Activated T-cell treated with anti-CD3 and anti-CD28 coated beads, Interleukin-2, amount 50 U/mL, for 72 hours (primary cell): ENCODE results near the gene CNTNAP2. TPM values are rescaled to one million over a fixed set of nuclear protein-coding genes. Genes with fewer than 3 reads are reported as not detected.

Experiments
- ATAC-seq, 2 donors: fragments of 150-1000 bp; cut with Tn5 transposase; replicated peaks in 1 of 2; 2 replicates each; pipeline ENCODE4 v1.10.0; 2021; ENCODE audit warnings: moderate library complexity in 2 of 2, mild to moderate bottlenecking in 1 of 2
- DNase-seq, 2 donors: peaks; one replicate each; pipeline ENCODE4 v3.0.0; 2021 to 2022; ENCODE audit warnings: mixed read lengths in 1 of 2
- H3K27ac Mint-ChIP-seq: one replicate; pipeline ENCODE4 v1.8.0; 2022; ENCODE audit warnings: mild to moderate bottlenecking, moderate library complexity, mixed read lengths
- H3K27me3 Mint-ChIP-seq: one replicate; pipeline ENCODE4 v1.8.0; 2022; ENCODE audit warnings: low read depth, mixed read lengths
- H3K36me3 Mint-ChIP-seq, 2 donors: one replicate each; pipeline ENCODE4 v1.8.0; 2022; ENCODE audit warnings: mixed read lengths in 2 of 2, mild to moderate bottlenecking in 1 of 2; ENCODE audit not compliant: insufficient read depth in 2 of 2
- H3K4me1 Mint-ChIP-seq: one replicate; pipeline ENCODE4 v1.8.0; 2022; ENCODE audit warnings: low read depth, mixed read lengths
- H3K4me3 Mint-ChIP-seq, 2 donors: one replicate each; pipeline ENCODE4 v1.8.0; 2022; ENCODE audit warnings: mild to moderate bottlenecking in 2 of 2, mixed read lengths in 2 of 2, moderate library complexity in 2 of 2
- H3K9me3 Mint-ChIP-seq, 2 donors: one replicate each; pipeline ENCODE4 v1.8.0; 2022; ENCODE audit warnings: mixed read lengths in 2 of 2
- total RNA-seq, 2 donors: library from RNA; stranded (reverse); gene quantifications; one replicate each; pipeline ENCODE4 v1.2.3, GENCODE V29; 2022

Gene CNTNAP2
- total RNA-seq, 2 donors from 2014 or later = not detected

DNA sequence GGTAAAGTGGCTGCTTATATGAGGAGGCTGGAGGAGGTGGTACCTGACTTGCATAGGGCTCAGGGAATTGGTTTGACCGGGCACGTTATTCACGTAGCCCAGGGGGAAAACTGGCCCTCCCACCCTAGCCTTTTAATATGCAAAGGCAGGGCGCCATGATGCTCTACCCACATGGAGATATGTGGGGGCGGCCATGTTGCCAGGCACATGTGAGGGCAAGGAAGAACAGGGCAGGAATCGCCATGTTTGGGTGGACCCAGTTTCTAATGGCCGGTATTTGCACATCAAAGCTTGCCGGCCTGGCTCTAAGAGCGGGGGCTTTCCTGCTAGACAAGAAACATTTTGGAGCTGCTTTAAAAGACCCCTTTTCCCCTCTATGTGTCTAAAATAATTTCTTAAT lies 1524.2 kb downstream of the CNTNAP2 start:
- DNase-seq (no peak), ATAC-seq (no peak)
- Mint-ChIP-seq H3K36me3 (no peaks in the 10 kb centered on the region), H3K4me3 (no peak overlapping the region), H3K27me3 (no peaks in the 10 kb centered on the region), H3K4me1 (no peaks in the 10 kb centered on the region), H3K9me3 (peaks cover 7 to 9% of the 10 kb centered on the region in 2 donors), H3K27ac (no peak overlapping the region)

DNA sequence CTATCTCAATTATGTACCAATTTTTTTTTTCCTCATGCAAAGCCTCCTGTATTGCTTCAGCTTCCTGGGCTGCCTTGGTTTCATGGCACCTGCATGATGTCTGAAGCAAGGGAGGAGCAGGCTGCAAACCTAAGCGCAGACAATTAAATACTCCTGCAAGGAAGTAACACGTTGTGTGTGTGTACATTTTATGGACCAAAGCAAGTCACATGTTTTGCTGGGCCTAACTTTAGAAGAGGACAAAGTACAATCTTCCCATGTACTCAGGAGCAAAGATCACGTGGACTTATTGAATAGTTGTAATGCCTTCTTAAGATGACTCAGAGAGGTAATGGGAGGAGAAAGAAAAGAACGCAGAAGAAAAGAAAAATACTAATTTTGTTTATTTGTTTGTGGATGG lies 1530.0 kb downstream of the CNTNAP2 start:
- H3K4me1 Mint-ChIP-seq = no peaks in the 10 kb centered on the region
- no peaks in the 10 kb centered on the region for H3K36me3 Mint-ChIP-seq
- DNase-seq = no peak
- no peak overlapping the region for H3K4me3 Mint-ChIP-seq
- no peaks in the 10 kb centered on the region for H3K27me3 Mint-ChIP-seq
- peaks cover 13 to 14% of the 10 kb centered on the region in 2 donors for H3K9me3 Mint-ChIP-seq
- no peak for ATAC-seq
- H3K27ac Mint-ChIP-seq = no peak overlapping the region

DNA sequence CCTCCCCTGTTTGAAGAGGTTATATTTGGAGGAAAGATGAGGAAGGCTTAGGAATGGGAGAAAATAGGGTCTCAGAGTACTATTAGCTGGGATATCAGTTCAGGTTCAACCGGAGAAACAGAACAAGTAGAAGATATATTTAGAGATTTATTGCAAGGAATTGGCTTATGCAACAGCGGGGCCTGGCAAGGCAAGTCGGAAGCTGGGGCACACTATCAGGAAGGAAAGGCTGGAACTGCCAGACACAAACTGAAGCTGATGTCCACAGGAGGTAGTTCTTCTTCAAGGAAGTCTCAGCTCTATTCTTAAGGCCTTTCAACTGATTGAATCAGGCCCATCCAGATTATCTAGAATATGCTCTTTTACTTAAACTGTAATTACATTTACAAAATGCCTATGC lies 1534.4 kb downstream of the CNTNAP2 start:
- no peak for ATAC-seq
- no peak for DNase-seq
- Mint-ChIP-seq H3K27ac (no peak overlapping the region), H3K9me3 (peaks cover 8 to 11% of the 10 kb centered on the region in 2 donors), H3K36me3 (no peaks in the 10 kb centered on the region), H3K4me1 (no peaks in the 10 kb centered on the region), H3K4me3 (no peak overlapping the region), H3K27me3 (no peaks in the 10 kb centered on the region)

DNA sequence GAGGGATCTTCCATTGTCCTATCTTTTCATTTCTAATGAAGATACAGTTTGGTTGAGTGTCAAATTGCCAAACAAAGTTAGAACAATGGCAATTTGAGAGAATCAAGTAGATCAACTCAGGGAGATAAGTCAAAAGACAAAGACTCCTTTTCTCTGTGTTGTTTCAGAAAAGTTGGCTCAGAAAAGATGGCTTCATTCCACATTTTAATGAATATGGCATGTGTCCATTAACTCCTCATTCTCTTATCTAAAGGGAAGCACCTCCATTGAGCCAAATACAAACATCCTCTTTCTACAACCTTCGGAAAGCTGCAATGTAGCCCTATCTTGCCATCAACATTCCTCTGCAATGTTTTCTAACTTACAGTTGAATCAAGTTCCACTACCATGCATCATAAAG lies 1535.0 kb downstream of the CNTNAP2 start:
- H3K27ac Mint-ChIP-seq = no peak overlapping the region
- H3K4me3 Mint-ChIP-seq = no peak overlapping the region

DNA sequence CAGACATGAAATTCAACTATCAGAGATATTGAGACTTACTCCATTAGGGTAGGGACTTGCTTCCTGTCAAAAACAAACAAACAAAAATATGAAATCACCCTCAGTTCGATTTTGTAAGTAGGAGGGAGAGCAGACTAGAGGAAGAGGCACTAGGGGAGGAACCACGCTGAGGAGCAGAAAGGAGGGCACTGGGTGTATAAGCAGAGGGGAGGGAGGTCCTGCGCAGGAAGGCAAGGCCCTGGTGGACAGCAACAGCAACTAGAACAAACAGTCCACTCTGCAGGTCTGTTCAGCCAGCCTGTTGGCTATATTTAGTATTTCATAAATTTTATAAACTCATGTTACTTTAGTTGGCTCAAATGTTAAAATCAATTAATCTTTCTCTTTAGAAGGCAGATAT lies 1536.9 kb downstream of the CNTNAP2 start:
- Mint-ChIP-seq H3K27me3 (no peaks in the 10 kb centered on the region), H3K4me1 (no peaks in the 10 kb centered on the region), H3K27ac (no peak overlapping the region), H3K36me3 (no peaks in the 10 kb centered on the region), H3K4me3 (no peak overlapping the region), H3K9me3 (peaks cover 3 to 4% of the 10 kb centered on the region in 2 donors)
- ATAC-seq = no peak
- no peak for DNase-seq

More for the DNA sequence above, 1535.0 kb downstream of the CNTNAP2 start:
- no peak for ATAC-seq
- no peaks in the 10 kb centered on the region for H3K36me3 Mint-ChIP-seq
- H3K27me3 Mint-ChIP-seq = no peaks in the 10 kb centered on the region
- H3K9me3 Mint-ChIP-seq = peaks cover 9 to 10% of the 10 kb centered on the region in 2 donors
- no peaks in the 10 kb centered on the region for H3K4me1 Mint-ChIP-seq
- no peak for DNase-seq

DNA sequence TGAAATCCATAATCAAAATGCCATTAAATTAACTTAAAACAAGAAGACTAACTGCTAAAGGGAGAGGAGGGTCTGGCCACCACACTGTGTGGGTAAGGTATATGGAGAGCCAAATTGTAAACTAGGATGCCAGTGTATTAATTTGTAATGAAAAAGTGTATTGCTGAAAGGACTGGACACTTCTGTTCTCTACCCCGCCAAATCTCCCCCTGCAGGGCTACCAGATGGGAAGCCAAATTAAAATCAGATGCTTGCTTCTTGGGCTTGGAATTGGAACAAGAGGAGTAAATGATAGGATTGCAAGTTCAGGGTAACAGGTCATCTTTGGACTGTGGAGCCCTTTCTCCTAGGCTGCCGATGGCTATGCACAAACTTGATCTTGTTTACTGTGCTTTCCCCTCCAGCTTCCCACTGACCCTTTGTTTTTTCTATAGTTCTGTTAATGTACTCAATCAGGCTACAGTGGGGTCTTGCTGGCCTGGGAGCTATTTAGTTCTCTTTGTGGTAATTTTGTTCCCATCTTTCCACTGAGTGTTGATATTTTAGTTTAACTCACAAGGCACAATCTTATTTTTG lies 1541.9 kb downstream of the CNTNAP2 start:
- H3K27ac Mint-ChIP-seq = no peak overlapping the region
- DNase-seq = no peak
- H3K4me3 Mint-ChIP-seq = no peak overlapping the region

DNA sequence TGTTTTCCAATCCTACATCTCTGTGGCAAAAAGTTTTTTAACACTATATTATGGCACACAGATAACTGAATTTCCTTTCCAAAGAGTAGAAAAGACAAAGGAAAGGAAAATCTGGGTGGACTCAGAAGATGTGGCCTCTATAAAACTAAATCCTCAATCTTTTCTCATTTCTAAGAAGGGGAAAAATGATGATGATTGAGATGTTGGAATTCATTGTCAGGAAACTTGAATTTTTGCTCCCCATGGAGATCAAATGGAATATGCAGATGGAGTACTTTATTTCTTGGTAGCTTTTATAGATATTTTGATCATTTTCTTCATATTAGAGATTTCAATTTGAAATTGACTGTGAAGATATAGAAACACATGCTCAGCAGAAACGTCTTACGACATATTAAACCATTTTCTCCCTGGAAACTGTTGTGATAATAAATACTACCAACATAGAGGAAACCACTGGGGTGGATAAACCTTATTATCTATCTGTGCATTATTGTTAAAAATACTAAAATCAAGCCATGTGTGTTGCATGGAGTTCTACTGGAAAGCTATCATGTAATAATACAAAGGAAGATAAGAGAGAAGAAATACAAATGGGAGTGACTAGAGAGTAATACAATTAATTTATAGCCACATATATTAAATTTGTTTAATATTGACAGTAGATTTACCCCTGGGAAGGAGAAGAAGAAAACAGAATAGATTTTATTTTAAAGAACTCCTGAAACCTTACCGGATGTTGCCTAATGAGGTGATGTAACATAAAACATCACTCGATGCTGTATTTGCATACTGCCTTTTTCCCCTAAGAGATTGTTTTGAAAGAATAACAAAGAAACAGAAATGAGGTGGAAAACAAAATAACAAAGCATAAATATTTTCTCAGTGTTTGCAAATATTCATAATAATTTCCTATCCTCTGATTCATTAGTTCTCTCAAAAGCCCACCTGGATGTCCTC lies 1542.7 kb downstream of the CNTNAP2 start:
- H3K27me3 Mint-ChIP-seq = no peaks in the 10 kb centered on the region
- DNase-seq = no peak
- H3K27ac Mint-ChIP-seq = no peak overlapping the region

More for the DNA sequence above, 1541.9 kb downstream of the CNTNAP2 start:
- no peaks in the 10 kb centered on the region for H3K36me3 Mint-ChIP-seq
- no peaks in the 10 kb centered on the region for H3K27me3 Mint-ChIP-seq
- H3K9me3 Mint-ChIP-seq = peaks cover 0 to 4% of the 10 kb centered on the region in 2 donors
- ATAC-seq = no peak
- H3K4me1 Mint-ChIP-seq = no peaks in the 10 kb centered on the region

DNA sequence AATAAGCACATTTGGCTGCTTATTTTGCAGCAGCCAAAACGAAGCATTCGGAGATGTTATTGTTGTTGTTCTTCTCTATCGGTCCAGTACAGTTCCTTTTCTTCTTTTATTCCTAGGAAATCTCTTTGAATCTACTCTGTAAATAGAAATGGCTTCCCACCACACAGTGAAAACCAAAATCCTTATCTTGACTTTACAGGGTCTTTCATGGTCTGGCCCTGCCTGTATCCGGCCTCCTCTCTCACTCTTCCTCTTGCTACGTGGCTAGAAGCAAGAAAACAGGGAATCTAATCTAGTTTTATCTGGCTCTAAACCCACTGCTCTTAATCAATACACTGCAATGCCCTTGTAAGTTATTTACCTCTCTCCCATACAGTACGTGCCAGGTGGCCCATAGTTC lies 1547.9 kb downstream of the CNTNAP2 start:
- H3K9me3 Mint-ChIP-seq = peaks cover 3 to 5% of the 10 kb centered on the region in 2 donors
- DNase-seq (no peak), ATAC-seq (no peak)
- H3K4me3 Mint-ChIP-seq = no peak overlapping the region
- H3K4me1 Mint-ChIP-seq = no peaks in the 10 kb centered on the region
- H3K36me3 Mint-ChIP-seq = no peaks in the 10 kb centered on the region
- H3K27ac Mint-ChIP-seq = no peak overlapping the region
- no peaks in the 10 kb centered on the region for H3K27me3 Mint-ChIP-seq

More for the DNA sequence above, 1542.7 kb downstream of the CNTNAP2 start:
- Mint-ChIP-seq H3K4me1 (no peaks in the 10 kb centered on the region), H3K36me3 (no peaks in the 10 kb centered on the region), H3K4me3 (no peak overlapping the region), H3K9me3 (peaks cover 0 to 4% of the 10 kb centered on the region in 2 donors)
- ATAC-seq = no peak

DNA sequence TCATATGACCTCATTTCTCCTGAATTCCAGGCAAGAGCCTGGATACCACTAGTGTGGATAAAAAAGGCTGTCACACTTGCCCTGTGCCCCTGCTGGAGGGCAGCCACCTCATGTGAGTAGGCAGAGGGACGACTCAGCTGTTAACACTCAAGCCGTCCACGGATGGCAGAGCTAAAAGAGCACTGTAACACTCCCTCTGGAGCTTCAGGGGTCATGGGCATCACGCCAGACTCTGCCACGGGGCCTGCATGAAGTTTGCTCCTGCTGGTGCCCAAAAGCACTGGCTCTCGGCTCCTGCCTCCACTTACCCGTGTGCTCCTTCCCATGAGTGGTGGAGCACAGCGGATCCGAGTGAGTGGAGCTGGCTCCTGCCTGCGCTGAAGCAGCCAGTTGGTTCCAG lies 1554.2 kb downstream of the CNTNAP2 start:
- no peaks in the 10 kb centered on the region for H3K4me1 Mint-ChIP-seq
- H3K27ac Mint-ChIP-seq = no peak overlapping the region
- H3K36me3 Mint-ChIP-seq = no peaks in the 10 kb centered on the region
- no peaks in the 10 kb centered on the region for H3K27me3 Mint-ChIP-seq
- ATAC-seq (no peak), DNase-seq (no peak)
- H3K4me3 Mint-ChIP-seq = no peak overlapping the region
- peaks cover 3% of the 10 kb centered on the region in 2 donors for H3K9me3 Mint-ChIP-seq

DNA sequence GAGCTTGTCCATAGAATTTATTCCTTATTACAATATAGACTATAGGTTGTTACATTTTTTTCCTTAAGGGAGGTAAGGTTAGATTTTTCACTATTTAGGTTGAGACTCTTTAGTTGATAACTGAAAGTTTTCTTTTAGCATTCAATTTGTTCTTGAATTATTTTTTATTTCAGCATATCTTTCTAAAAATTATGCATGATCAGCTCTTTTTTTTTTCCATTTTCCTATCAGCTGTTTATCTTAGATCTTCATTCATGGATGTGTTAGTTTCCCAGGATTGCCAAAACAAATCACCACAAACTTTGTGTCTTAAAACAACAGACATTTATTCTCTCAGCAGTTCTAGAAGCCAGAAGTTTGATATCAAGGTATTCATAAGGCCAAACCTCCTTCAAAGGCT lies 1558.1 kb downstream of the CNTNAP2 start:
- no peak for ATAC-seq
- H3K4me1 Mint-ChIP-seq = no peaks in the 10 kb centered on the region
- no peak overlapping the region for H3K4me3 Mint-ChIP-seq
- peaks cover 0 to 2% of the 10 kb centered on the region in 2 donors for H3K9me3 Mint-ChIP-seq
- DNase-seq = no peak
- no peak overlapping the region for H3K27ac Mint-ChIP-seq
- H3K36me3 Mint-ChIP-seq = no peaks in the 10 kb centered on the region
- no peaks in the 10 kb centered on the region for H3K27me3 Mint-ChIP-seq

DNA sequence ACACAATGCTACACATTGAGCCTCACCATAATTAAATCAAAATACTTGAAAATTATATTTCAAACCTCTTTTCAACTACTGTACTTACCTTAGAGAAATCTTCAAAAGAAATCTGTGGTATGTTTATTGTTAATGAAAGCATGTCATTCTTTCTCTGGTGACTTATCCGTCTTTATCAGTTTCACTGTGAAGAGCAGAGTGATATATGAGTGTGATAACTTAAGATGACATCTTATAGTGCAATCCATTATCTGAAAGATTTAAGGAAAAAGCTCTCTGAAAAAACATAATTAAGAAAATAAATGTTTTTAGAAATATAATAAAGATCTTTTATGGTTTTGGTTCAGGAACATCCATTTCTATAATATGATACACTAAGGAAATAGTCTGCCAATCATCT lies 1562.3 kb downstream of the CNTNAP2 start:
- H3K27me3 Mint-ChIP-seq = no peaks in the 10 kb centered on the region
- H3K4me3 Mint-ChIP-seq = no peak overlapping the region
- H3K4me1 Mint-ChIP-seq = no peaks in the 10 kb centered on the region
- H3K36me3 Mint-ChIP-seq = no peaks in the 10 kb centered on the region
- ATAC-seq (no peak), DNase-seq (no peak)
- no peak overlapping the region for H3K27ac Mint-ChIP-seq
- H3K9me3 Mint-ChIP-seq = peaks cover 1 to 2% of the 10 kb centered on the region in 2 donors

DNA sequence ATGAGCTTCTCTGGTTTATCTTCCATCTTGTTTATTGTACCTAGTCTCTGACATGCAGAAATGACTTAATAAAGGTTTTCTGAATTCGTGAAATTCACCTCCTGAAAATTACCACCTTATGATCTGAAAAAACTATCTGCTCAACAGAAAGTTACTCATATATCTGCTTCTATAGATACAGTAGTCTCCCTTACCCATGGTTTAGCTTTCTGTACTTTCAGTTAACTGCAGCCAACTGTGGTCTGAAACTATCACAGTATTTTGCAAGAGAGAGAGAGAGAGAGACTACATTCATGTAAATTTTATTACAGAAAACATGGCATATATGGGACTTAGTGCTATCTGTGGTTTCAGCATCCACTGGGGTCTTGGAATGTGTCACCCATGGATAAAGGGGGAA lies 1564.9 kb downstream of the CNTNAP2 start:
- peaks cover under 1 to 1% of the 10 kb centered on the region in 2 donors for H3K9me3 Mint-ChIP-seq
- DNase-seq (no peak), ATAC-seq (no peak)
- no peaks in the 10 kb centered on the region for H3K36me3 Mint-ChIP-seq
- no peak overlapping the region for H3K4me3 Mint-ChIP-seq
- H3K4me1 Mint-ChIP-seq = no peaks in the 10 kb centered on the region
- H3K27ac Mint-ChIP-seq = no peak overlapping the region
- H3K27me3 Mint-ChIP-seq = no peaks in the 10 kb centered on the region

DNA sequence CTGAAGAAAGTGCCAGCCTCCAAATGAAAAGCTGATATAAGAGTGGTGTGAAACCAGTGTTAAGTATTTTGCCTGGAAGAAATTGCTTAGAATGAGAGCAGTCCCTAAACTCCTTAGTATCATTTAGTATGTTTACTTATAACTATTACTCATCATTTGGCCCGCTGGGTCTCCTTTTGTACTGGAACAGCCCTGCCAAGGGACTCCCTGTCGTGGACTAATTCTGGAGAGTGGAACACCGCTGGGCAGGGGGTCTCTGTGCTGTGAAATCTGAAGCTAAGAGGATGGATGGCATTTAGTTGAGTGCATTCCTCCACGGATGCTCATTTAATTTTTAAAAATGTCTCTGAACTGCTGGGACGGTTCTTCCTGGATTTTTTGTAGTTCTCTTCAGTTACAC lies 1584.1 kb downstream of the CNTNAP2 start:
- no peaks in the 10 kb centered on the region for H3K27me3 Mint-ChIP-seq
- no peak overlapping the region for H3K27ac Mint-ChIP-seq
- ATAC-seq = no peak
- H3K9me3 Mint-ChIP-seq = peaks cover 6 to 9% of the 10 kb centered on the region in 2 donors
- no peaks in the 10 kb centered on the region for H3K4me1 Mint-ChIP-seq
- H3K4me3 Mint-ChIP-seq = no peak overlapping the region
- H3K36me3 Mint-ChIP-seq = no peaks in the 10 kb centered on the region
- DNase-seq = no peak
